HFFc6 (cell line): ENCODE measurements around the gene BLVRB. TPM values are rescaled to one million over a fixed set of nuclear protein-coding genes. Genes with fewer than 3 reads are reported as not detected.

ENCODE experiments used
- DNase-seq: peaks from one replicate; pipeline ENCODE4 v3.0.0-alpha.2; 2018
- H3K27ac Mint-ChIP-seq: 2 replicates; pipeline ENCODE4 v1.8.0; 2020; ENCODE audit warnings: mild to moderate bottlenecking, mixed read lengths
- H3K27me3 Mint-ChIP-seq: 2 replicates; pipeline ENCODE4 v1.8.0; 2021; ENCODE audit warnings: mild to moderate bottlenecking, moderate library complexity, mixed read lengths; ENCODE audit not compliant: insufficient read depth
- H3K36me3 Mint-ChIP-seq: 2 replicates; pipeline ENCODE4 v1.8.0; 2021; ENCODE audit warnings: low read depth, mixed read lengths
- H3K4me1 Mint-ChIP-seq: 2 replicates; pipeline ENCODE4 v1.8.0; 2020; ENCODE audit warnings: low read depth, mixed read lengths
- H3K4me3 Mint-ChIP-seq: 2 replicates; pipeline ENCODE4 v1.8.0; 2020; ENCODE audit warnings: mild to moderate bottlenecking, moderate library complexity, mixed read lengths
- H3K9me3 Mint-ChIP-seq: 2 replicates; pipeline ENCODE4 v1.8.0; 2020; ENCODE audit warnings: mild to moderate bottlenecking, mixed read lengths
- long read RNA-seq: library from polyadenylated mRNA; unstranded; transcript quantifications from one replicate; pipeline ENCODE4 v2.0.0, GENCODE V29; 2019
- total RNA-seq, 6 experiments: library from RNA; stranded (reverse); fragmentation: NEBNext Ultra II Directional; extraction: Animal tissue kit (Norgen Biotek cat#: 25700); gene quantifications; 2 replicates in 1 of 6; 3 replicates in 5 of 6; pipeline ENCODE4 v1.2.3, GENCODE V29; 2021
- TF ChIP-seq, protein P1 (sequence below): fragments of 200-600 bp; sonication (generic); IDR thresholded peaks from 2 replicates; pipeline ENCODE4 v1.5.0; 2021; ENCODE audit warnings: antibody characterized with exemption, mild to moderate bottlenecking

BLVRB gene
- total RNA-seq, result 10 to 100 TPM; 35.3 to 55.7 (median 52.5) TPM
- long read RNA-seq, transcript BLVRB-201 (5 exons, 873 nt), result major isoform, 76 of 80 reads
- long read RNA-seq, partial matches to known transcripts, result 0 of 80 reads
- long read RNA-seq, other reads (novel, unspliced or antisense), result 3 of 80 reads

DNA sequence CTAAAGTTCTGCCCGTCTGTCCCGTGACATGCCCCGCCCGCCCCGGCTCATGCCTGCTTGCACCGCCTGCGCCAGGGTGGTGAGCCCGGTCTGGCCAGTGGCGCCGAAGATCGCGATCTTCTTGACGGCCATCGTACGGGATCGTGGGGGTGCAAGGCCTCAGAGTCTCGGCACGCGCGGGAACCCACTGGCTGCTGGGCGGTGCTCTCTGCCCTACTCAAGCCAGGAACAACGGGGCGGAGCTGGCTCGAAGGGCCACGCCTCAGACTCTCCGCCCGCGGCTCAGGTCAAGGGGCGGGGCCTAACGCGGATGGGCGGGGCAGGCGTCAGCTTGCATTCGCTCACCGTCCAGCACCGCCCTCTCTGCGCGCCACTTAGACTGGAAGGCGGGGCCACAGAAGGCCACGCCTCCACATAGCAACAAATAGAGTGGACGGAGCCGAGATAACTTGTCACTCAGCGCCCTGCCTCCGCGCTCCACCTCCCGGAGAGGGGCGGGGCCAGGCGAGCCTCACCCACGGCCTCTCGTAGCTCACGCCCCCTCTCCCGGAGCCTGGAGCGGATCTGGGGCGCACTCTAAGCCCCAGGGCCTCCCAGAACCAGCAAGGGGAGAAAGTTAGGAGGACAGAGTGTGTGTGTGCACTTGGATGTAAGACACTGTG lies at the start of gene BLVRB:
BLVRB (minus strand) TSS at position 189 of the 662 bp plus-strand sequence; CDS start at position 132, 57 bp downstream.
- peak within 1 kb of the TSS; percentile 95 for H3K4me3 Mint-ChIP-seq
- peaks cover 13% of the 10 kb centered on the region for H3K27me3 Mint-ChIP-seq
- peaks cover 5% of the 10 kb centered on the region; the same call in 1 of the 2 replicates for H3K36me3 Mint-ChIP-seq
- peak; percentile 99 for DNase-seq
- TF ChIP-seq, protein P1, sequence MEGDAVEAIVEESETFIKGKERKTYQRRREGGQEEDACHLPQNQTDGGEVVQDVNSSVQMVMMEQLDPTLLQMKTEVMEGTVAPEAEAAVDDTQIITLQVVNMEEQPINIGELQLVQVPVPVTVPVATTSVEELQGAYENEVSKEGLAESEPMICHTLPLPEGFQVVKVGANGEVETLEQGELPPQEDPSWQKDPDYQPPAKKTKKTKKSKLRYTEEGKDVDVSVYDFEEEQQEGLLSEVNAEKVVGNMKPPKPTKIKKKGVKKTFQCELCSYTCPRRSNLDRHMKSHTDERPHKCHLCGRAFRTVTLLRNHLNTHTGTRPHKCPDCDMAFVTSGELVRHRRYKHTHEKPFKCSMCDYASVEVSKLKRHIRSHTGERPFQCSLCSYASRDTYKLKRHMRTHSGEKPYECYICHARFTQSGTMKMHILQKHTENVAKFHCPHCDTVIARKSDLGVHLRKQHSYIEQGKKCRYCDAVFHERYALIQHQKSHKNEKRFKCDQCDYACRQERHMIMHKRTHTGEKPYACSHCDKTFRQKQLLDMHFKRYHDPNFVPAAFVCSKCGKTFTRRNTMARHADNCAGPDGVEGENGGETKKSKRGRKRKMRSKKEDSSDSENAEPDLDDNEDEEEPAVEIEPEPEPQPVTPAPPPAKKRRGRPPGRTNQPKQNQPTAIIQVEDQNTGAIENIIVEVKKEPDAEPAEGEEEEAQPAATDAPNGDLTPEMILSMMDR, result no peak
- H3K9me3 Mint-ChIP-seq, result no peaks in the 10 kb centered on the region
- H3K4me1 Mint-ChIP-seq, result peaks cover 25% of the 10 kb centered on the region
- H3K27ac Mint-ChIP-seq, result peak within 1 kb of the TSS; percentile 95

DNA sequence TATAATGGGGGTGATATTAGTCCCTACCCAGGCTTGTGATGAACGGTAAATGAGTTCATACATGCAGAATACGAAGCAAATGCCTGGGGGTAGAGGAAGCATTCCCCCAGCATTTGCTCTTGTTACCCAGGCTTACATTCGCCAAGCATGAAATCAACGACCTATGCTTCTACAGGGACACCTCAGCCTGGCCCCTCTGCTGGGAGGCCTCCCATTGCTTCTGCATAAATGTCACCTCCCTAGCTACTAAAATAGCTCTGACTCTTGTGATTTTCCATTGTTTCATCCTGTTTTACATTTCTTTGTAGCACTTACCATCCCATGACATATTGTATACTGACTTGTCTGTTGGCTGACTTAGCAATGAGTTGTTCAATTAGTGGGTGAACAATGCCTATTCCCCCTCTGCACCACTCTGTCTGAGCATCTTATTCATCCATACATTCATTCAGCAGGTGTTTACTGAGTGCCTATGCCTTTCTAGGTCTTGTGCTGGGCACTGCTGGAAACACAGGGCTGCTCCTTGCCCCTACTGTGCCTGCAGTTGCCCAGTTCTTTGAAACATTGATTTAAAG lies 48.3 kb upstream of the BLVRB start:
- Mint-ChIP-seq H3K36me3 (no peaks in the 10 kb centered on the region), H3K4me1 (no peaks in the 10 kb centered on the region), H3K27me3 (peaks cover 53% of the 10 kb centered on the region), H3K4me3 (no peak overlapping the region), H3K27ac (no peak overlapping the region), H3K9me3 (no peaks in the 10 kb centered on the region)
- TF ChIP-seq, protein P1, result no peak
- DNase-seq, result no peak

DNA sequence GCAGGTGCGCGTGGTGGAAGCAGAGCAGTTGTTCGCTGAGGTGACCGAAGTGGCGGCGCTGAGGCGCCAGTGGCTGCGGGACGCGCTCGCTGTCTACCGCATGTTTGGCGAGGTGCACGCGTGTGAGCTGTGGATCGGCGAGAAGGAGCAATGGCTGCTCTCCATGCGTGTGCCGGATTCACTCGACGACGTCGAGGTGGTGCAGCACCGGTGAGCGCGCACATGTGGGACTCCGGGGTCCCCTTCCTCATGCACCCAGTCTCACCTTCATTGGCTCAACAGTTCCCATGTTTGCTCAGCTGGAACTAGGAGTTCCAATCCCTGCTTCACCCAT lies 47.8 kb upstream of the BLVRB start:
- Mint-ChIP-seq H3K27ac (no peak overlapping the region), H3K4me3 (no peak overlapping the region), H3K36me3 (no peaks in the 10 kb centered on the region), H3K9me3 (no peaks in the 10 kb centered on the region), H3K27me3 (peaks cover 53% of the 10 kb centered on the region), H3K4me1 (no peaks in the 10 kb centered on the region)
- TF ChIP-seq, protein P1, result no peak
- no peak for DNase-seq

DNA sequence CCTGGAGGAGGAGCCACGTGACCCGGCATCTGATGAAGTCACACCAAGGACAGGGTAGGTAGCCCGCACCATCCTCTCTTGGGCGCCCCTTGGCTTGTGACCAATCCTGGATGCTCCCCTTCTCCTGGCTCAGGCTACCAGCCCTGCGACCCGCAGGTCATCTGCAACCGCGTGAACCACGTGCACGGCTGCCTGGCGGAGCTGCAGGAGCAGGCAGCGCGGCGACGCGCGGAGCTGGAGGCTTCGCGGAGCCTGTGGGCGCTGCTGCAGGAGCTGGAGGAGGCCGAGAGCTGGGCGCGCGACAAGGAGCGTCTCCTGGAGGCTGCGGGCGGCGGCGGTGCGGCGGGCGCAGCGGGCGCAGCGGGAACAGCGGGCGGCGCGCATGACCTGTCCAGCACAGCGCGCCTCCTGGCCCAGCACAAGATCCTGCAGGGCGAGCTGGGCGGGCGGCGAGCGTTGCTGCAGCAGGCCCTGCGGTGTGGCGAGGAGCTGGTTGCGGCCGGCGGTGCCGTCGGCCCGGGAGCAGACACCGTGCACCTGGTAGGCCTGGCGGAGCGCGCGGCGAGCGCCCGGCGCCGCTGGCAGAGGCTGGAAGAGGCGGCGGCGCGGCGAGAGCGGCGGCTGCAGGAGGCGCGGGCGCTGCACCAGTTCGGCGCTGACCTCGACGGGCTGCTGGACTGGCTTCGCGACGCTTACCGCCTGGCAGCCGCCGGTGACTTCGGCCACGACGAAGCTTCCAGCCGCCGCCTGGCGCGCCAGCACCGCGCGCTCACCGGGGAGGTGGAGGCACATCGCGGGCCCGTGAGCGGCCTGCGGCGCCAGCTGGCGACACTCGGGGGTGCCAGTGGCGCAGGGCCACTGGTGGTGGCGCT lies 47.2 kb upstream of the BLVRB start:
- TF ChIP-seq, protein P1, result no peak
- no peak overlapping the region for H3K4me3 Mint-ChIP-seq
- H3K27me3 Mint-ChIP-seq, result peaks cover 54% of the 10 kb centered on the region
- H3K36me3 Mint-ChIP-seq, result no peaks in the 10 kb centered on the region
- H3K4me1 Mint-ChIP-seq, result no peaks in the 10 kb centered on the region
- no peak for DNase-seq
- no peaks in the 10 kb centered on the region for H3K9me3 Mint-ChIP-seq
- H3K27ac Mint-ChIP-seq, result no peak overlapping the region

DNA sequence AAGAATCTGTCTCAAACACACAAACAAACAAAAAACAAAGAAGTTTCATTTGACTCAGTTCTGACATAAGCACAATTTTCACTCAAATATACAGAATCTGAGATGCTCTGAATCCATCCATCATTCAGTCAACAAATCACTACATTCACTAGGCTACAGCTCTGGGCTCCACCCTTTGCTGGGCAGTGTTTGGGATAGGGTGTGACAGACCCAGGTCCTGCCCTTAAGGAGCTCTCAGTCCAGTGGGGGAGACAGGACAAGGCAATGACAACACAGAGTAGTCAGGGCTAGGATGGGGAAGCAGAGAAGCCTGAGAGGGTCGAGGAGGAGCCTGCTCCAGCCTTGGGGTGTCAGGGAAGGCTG lies 46.5 kb upstream of the BLVRB start:
- Mint-ChIP-seq H3K4me3 (no peak overlapping the region), H3K27ac (no peak overlapping the region), H3K36me3 (no peaks in the 10 kb centered on the region), H3K27me3 (peaks cover 50% of the 10 kb centered on the region), H3K4me1 (no peaks in the 10 kb centered on the region), H3K9me3 (no peaks in the 10 kb centered on the region)
- TF ChIP-seq, protein P1, result no peak
- DNase-seq, result no peak
